Measurements from ENCODE around the gene SYS1.
"Not testable (repeated sequence)": the region's sequence is repeated elsewhere in the genome, so short reads cannot be mapped to it uniquely, and the experiment has no call there.

The SYS1 gene

DNA sequence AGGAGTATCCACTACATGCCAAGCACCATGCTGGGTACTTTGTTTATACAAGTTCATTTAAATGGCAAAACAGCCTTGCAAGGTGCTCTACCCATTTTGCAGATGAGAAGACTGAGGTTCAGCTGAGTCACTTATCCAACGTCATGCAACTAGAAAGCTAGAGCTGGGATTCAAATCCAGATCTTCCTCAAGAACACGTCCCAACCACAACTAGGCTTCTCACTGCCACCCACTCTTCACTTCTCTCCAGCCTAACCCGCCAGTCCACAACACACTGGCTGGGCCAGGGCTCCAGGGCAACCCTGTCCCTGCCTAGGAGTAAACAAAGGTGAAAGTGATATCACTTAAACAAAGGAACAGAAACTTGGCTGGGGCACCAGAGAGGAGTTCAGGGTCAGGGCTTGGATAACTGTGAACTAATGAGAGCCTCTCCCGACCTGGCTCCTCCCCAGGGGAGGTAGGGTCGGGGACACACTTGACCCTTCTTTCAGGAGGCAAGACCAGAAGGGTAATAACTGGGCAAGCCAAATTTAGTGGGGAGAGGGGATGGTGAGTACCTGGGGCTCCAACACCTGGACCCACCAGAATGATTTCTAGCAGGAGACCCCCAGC, 22.6 kb upstream of the SYS1 start:
- no peak for DNase-seq (ENCODE audit: low read depth)

DNA sequence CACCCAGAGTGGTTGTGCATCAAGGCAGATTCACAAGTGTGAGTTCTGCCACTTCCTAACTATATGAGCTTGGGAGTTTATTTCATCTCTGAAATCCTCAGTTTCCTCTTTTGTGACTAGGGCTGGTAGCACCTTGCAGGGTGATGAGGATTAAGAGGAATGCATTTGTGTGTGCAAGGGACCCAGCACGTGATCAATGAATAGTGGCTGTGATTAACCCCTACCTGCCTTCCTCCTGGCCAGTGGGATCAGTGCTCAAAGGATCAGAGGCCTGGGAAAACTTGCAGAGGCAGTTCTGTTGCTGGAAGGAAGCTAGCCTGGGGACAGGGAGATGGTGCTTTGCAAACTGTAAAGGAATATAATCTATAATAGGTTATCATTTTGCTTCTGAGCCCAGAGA, 22.0 kb upstream of the SYS1 start:
- DNase-seq (ENCODE audit: low read depth), result no peak

GRCh38 chr20:45341579-45341938, 21.4 kb upstream of the SYS1 start:
- no peak for DNase-seq (ENCODE audit: low read depth)

DNA sequence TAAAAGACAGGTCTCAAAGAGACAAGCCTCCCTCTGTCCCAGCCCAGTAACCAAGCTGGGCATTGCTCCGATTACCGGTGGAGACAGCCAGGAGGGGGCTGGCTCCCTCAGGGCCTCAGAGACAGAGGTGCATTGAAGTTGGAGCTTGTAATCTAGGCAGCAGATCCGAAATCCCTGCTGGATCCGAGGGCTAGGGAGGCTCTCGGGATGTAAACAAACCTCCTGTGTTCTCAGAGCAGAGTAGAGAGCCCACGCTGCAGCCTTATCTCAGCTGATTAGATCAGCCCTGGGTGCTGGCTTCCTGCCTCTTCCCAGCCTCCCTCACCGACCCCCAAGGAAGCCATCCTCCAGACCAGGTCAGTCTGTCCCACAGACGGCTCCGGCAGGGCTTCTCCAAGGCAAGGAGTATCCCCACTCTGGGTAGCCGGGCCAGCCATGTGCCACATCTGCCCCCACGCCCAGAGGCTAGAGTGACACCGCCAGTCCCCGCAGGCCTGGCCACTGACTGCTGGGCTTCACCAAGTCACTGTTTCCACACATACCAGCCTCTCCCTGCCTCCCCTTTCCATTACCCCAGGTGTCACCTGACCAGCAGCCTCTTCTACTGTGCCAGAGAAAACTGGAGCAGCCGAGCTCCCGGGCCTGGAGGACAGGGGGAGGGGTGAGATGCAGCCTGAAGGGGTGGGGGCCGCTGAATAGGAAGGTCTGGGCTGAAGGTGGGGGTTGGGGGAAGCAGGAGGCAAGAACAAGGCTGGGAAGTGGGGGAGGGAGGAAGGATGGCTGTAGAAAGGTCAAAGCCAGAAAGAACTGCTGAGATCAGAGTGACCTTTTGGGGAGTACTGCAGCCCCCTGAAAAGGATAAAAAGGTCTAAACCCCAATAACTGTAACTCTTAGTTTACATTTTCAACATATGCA, 20.8 kb upstream of the SYS1 start:
- DNase-seq (ENCODE audit: low read depth), result peak; percentile 52

GRCh38 chr20:45342855-45343531, 20.0 kb upstream of the SYS1 start:
- DNase-seq (ENCODE audit: low read depth), result no peak

DNA sequence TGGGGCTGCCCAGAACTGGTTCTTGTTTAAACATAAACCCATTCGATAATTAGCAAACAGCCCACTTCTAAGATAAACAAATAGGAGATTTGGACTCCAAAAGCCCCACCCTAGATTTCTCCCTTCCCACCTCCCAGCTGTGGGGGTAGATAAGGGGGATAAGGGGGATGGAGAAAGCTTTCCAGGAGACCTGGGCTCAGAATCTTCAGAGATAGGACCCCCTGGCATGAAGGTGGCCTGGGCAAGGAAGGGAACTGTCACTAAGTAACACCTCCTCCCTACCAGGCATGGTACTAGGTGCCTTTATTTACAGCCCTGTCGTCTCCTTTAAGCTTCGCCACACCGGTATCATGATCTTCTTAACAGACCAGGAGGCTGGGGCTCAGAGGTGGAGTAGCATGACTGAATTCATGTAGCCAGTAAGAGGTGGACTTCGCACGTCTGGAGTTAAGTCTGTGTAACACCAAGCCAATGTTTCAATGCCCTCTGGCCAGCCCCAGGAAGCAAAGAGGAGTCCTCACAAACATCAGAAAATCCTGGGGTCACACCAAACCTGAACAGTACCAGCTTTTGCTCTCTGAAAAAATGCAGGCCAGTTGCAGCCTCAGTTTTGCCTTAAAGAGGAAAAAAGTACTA, 19.3 kb upstream of the SYS1 start:
- DNase-seq (ENCODE audit: low read depth), result no peak

- DNase-seq (ENCODE audit: low read depth), result peak; percentile 89
These were observed 18.6 kb upstream of the SYS1 start for GRCh38 chr20:45344168-45344860.

DNA sequence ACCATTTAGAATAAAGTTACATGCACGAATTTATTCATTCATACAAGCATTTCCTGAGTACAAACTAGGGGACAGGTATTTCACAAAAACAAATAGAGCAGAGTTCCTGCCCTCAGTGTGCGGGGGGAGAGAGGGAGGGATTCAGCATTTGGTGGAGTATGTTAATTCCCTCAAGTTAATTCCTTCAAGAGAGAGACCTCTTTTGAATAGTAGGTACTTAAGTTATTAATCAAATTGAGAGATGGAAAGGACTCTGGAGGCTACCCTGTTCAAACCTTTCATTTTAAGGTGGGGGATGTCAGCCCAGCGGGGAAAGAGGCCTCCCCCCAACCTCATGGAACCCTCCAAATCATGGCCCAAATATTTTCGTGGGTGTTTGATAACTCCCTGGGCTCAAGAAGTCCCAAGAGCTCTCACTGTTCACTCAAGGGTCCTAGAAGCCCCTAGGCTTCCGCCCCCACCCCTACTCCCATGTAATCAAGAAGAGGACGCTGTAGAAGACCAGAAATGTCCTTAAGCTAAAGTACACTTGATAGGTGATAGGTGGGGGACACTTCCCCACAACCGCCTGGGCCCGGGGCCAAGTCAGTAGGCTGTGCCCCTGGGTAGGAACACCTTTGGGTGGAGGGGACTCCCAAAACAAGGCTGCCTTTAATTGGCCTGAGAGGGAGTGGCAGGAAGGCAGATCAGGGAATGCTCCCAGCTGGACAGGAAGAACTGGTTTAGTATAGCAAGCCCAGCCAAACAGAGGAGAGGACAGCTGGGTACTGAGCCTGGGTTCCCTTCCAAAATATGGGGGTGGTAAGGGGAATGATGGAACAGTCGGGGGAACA, 17.6 kb upstream of the SYS1 start:
- no peak for DNase-seq (ENCODE audit: low read depth)

DNA sequence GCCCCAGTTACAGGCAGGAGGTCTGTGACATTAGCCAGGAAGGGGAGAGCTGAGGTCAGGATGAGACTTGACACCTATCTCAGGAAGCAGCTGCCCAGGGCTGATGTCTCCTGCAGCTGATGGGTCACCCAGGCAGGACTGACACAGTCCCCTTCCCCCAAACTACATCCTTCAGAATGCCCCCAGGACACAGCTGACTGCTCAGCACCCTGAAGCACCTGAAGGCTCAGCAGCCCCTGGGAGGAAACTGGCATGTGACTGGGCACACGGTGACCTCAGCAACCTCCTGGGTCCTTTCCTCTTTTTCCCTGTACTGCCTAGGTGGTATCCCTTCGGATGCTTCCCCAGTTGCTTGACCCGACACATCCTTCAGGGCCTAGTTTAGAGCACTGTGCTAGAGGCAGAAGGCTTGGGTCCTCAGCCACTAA, 16.7 kb upstream of the SYS1 start:
- no peak for DNase-seq (ENCODE audit: low read depth)

GRCh38 chr20:45346851-45347250, 16.1 kb upstream of the SYS1 start:
- no peak for DNase-seq (ENCODE audit: low read depth)

GRCh38 chr20:45347297-45347935, 15.5 kb upstream of the SYS1 start:
- DNase-seq (ENCODE audit: low read depth), result no peak

- DNase-seq (ENCODE audit: low read depth), result peak; percentile 74
These were observed 14.8 kb upstream of the SYS1 start, which contains the start of gene SDC4 for GRCh38 chr20:45347936-45348778. Gene SDC4, minus strand, starts transcription at chr20:45348424. Its CDS starts 40 bp downstream, at chr20:45348384.

- no peak for DNase-seq (ENCODE audit: low read depth)
These were observed 12.7 kb upstream of the SYS1 start for GRCh38 chr20:45350217-45350616.

DNA sequence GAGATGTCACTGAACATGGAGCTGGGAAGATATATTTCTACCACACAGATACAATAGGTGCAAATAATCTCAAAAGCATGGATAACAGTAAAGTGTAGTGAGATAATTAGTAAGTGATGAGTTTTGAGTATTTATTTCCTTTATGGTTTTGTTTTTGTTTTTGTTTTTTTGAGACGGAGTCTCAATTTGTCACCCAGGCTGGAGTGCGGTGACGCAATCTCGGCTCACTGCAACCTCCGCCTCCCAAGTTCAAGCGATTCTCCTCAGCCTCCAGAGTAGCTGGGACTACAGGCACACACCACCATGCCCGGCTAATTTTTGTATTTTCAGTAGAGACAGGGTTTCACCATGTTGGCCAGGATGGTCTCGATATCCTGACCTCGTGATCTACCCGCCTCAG, 12.2 kb upstream of the SYS1 start:
- DNase-seq (ENCODE audit: low read depth), result not testable (repeated sequence)

- DNase-seq (ENCODE audit: low read depth), result no peak
These were observed 10.2 kb upstream of the SYS1 start for GRCh38 chr20:45352729-45353128.

DNA sequence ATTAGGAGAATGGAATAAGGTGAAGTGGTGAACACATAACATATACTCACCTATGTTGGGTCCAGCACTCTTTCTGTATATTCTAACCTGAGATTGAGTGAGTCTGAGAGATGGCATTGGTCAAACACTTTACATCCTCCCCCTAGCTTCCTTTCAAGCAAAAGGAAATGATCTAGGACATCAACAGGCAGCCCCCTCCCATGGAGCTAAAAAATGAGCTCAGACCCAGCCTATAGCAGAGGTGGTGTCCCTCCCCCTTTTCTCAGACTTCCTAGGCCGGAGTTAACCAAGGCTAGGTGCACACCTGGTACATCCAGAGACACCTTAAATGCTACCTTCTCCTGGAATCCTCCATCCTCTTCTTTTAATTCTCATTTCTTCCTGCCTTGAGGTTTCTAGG, 9.2 kb upstream of the SYS1 start:
- no peak for DNase-seq (ENCODE audit: low read depth)

DNA sequence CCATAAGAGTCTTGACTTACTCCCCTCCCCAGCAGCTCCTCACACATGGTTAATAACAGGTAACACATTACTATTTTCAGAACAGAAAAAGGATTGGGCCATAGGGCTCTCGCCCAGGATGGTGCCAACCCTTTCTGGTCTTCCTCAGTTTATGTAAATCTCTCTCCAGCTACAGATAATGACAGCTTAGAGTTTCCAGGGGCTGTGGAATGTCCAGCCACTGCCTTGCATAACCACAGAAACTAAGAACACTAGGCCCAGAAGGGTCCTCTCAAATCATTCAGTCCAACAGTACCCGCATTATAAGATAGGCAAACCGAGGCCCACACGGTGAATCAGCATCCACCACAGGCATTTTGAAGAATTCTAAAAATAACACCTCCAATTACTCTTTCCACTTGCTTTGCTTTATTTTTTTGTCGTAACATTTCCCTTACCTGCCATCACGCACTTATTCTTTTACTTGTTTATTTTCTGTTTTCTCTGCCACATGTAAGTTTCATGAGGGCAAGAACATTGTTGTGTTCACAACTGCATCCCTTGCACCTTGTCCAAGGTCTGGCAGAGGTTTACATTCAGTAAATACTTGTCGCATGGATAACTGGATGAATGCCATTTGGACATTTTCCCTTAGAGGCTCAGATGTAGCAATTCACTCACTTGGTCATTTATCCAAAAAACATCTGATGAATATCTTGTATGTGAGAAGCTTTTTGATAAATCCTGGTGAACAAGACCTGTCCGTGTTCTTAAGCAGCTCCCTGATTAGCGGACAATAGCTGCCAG, 8.3 kb upstream of the SYS1 start:
- no peak for DNase-seq (ENCODE audit: low read depth)

DNA sequence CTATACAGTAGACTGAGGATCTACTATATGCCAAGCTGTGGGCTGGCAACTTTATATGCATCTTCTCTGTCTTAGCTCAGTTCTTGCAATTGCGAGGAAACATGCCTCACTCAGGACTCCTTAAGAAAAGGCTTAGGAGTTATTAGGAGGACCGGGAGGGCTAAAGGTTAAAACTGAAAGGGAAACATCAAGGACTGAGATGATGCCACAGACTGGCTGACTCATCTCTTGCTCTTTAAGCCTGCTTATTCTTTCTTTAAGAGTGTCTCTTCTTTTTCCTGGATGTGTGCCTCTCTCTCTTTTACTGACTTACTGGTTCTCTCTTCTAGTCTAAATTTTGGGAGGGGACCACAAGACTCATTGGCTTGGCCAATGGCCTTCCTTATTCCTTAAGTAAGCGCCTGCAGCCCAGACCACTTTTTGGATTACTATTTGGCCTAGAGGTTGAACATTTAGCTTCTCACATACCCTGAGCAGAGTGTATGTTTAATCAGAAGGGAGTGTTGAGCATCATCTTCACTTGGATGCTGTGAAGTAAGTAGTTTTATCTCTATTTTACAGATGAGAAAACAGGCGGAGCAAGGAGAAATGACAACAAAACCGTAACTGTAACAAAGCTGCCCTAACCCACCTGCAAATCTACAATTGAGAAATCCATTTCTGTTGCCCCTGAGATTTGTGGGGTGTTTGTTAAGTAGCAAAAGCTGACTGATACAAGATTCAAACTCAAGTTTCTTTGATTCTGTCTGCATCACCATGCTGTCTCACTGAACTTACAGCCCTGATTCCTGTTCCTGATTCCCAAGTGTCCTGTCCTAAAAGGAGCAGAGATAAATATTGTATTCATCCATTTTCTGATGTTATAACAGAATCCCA, 7.5 kb upstream of the SYS1 start:
- DNase-seq (ENCODE audit: low read depth), result peak; percentile 58
